H1 (cell line): ENCODE data around the gene PRSS12. TPM values are rescaled to one million over a fixed set of nuclear protein-coding genes. Genes with fewer than 3 reads are reported as not detected.

ENCODE experiments used
- CTCF ChIA-PET: fragments of 300-600 bp; sonication (Branson Sonifier 250); formaldehyde crosslinking; loops from one replicate; lab custom pipeline; 2021; ENCODE audit not compliant: partially characterized antibody; lab: Charles Lee
- POLR2A ChIA-PET: fragments of 300-600 bp; sonication (Branson Sonifier 250); formaldehyde crosslinking; loops from one replicate; lab custom pipeline; 2021; ENCODE audit warnings: inconsistent platforms; ENCODE audit not compliant: partially characterized antibody; lab: Charles Lee
- DNase-seq, 2 experiments: peaks; one replicate each; pipeline versions ENCODE4 v3.0.0 to v3.0.0-alpha.2; 2010 to 2022; ENCODE audit warnings: low spot score in 2 of 2, low read depth in 1 of 2, mixed read lengths in 1 of 2
- FAIRE-seq: peaks from 2 replicates; lab custom pipeline; 2011; peaks lifted over from hg19 to GRCh38; lab: Jason Lieb, UNC
- H2AFZ ChIP-seq: 2 replicates; pipeline ENCODE4 v1.8.1; 2012; ENCODE audit warnings: low read length, inconsistent platforms
- H2AK5ac ChIP-seq: 2 replicates; pipeline ENCODE4 v1.6.1; 2013; ENCODE audit warnings: low read depth, low read length
- H2BK120ac ChIP-seq: replicated peaks from 2 replicates; pipeline ENCODE3; 2013; ENCODE audit warnings: low read depth, low read length, inconsistent platforms
- H2BK12ac ChIP-seq: 2 replicates; pipeline ENCODE4 v1.6.1; 2013; ENCODE audit warnings: low read depth, low read length
- H2BK15ac ChIP-seq: 2 replicates; pipeline ENCODE4 v1.6.1; 2013; ENCODE audit warnings: low read length
- H2BK20ac ChIP-seq: 2 replicates; pipeline ENCODE4 v1.6.1; 2013; ENCODE audit warnings: low read length
- H2BK5ac ChIP-seq: 2 replicates; pipeline ENCODE4 v1.6.1; 2013; ENCODE audit warnings: low read depth, low read length
- H3K14ac ChIP-seq: 2 replicates; pipeline ENCODE4 v1.6.1; 2013; ENCODE audit warnings: inconsistent platforms; ENCODE audit not compliant: insufficient read length
- H3K18ac ChIP-seq: 2 replicates; pipeline ENCODE4 v1.6.1; 2013; ENCODE audit warnings: low read length; ENCODE audit errors: extremely low read depth
- H3K23ac ChIP-seq: 2 replicates; pipeline ENCODE4 v1.6.1; 2013; ENCODE audit warnings: inconsistent platforms; ENCODE audit not compliant: insufficient read length
- H3K23me2 ChIP-seq: 2 replicates; pipeline ENCODE4 v1.6.1; 2013; ENCODE audit warnings: low read depth, low read length
- H3K27ac ChIP-seq: 2 replicates; pipeline ENCODE4 v1.6.1; 2011; ENCODE audit warnings: low read depth, low read length, inconsistent platforms
- H3K27me3 ChIP-seq, 4 experiments: replicated peaks in 1 of 4; 1 replicate in 1 of 4; 2 replicates in 3 of 4; pipeline versions ENCODE4 v1.6.1 to v1.8.1; 2011 to 2013; ENCODE audit warnings: low read length in 3 of 4, mild to moderate bottlenecking in 3 of 4, inconsistent platforms in 2 of 4, mixed read lengths in 2 of 4, moderate library complexity in 1 of 4; ENCODE audit not compliant: control insufficient read depth in 3 of 4, insufficient read depth in 3 of 4; ENCODE audit errors: extremely low read depth in 1 of 4
- H3K36me3 ChIP-seq, 4 experiments: 2 replicates each; pipeline versions ENCODE4 v1.6.1 to v1.8.1; 2011 to 2013; ENCODE audit warnings: mild to moderate bottlenecking in 4 of 4, low read length in 3 of 4, moderate library complexity in 2 of 4, control low read depth in 1 of 4, inconsistent platforms in 1 of 4; ENCODE audit not compliant: insufficient read depth in 4 of 4, control insufficient read depth in 2 of 4
- H3K4ac ChIP-seq: replicated peaks from 2 replicates; pipeline ENCODE3; 2013; ENCODE audit warnings: low read length, low read depth, mixed read lengths, inconsistent platforms; ENCODE audit not compliant: insufficient read length
- H3K4me1 ChIP-seq, 4 experiments: replicated peaks in 1 of 4; 1 replicate in 1 of 4; 2 replicates in 3 of 4; pipeline versions ENCODE4 v1.6.1 to v1.8.1; 2011 to 2013; ENCODE audit warnings: low read length in 3 of 4, inconsistent platforms in 2 of 4, mixed read lengths in 1 of 4; ENCODE audit not compliant: insufficient read depth in 4 of 4, control insufficient read depth in 3 of 4
- H3K4me2 ChIP-seq, 2 experiments: 2 replicates each; pipeline versions ENCODE4 v1.6.1 to v1.8.1; 2011 to 2013; ENCODE audit warnings: low read depth in 2 of 2, low read length in 2 of 2, control low read depth in 1 of 2, inconsistent platforms in 1 of 2, mild to moderate bottlenecking in 1 of 2; ENCODE audit not compliant: insufficient read depth in 1 of 2
- H3K4me3 ChIP-seq, 4 experiments: fragments of 200-600, 300-600 bp in 1 of 4; sonication (generic), shearing (Covaris generic), sonication (Bioruptor Twin) in 1 of 4; 2 replicates each; pipeline versions ENCODE4 v1.5.1 to v1.8.1; 2011 to 2016; ENCODE audit warnings: low read length in 4 of 4, low read depth in 3 of 4, control low read depth in 2 of 4, inconsistent platforms in 2 of 4, mild to moderate bottlenecking in 2 of 4, mixed read lengths in 1 of 4, moderate library complexity in 1 of 4; ENCODE audit not compliant: insufficient read depth in 2 of 4; ENCODE audit errors: extremely low read depth in 1 of 4
- H3K56ac ChIP-seq: replicated peaks from 2 replicates; pipeline ENCODE3; 2013; ENCODE audit warnings: low read depth, mild to moderate bottlenecking, mixed read lengths, low read length, inconsistent platforms; ENCODE audit not compliant: insufficient read length
- H3K79me1 ChIP-seq: 2 replicates; pipeline ENCODE4 v1.6.1; 2013; ENCODE audit warnings: low read depth, low read length, control low read depth
- H3K79me2 ChIP-seq, 2 experiments: 2 replicates each; pipeline versions ENCODE4 v1.6.1 to v1.8.1; 2012 to 2013; ENCODE audit warnings: low read length in 2 of 2, mild to moderate bottlenecking in 2 of 2, inconsistent platforms in 1 of 2; ENCODE audit not compliant: insufficient read depth in 2 of 2, control insufficient read depth in 1 of 2
- H3K9ac ChIP-seq, 4 experiments: replicated peaks in 1 of 4; 1 replicate in 1 of 4; 2 replicates in 3 of 4; pipeline versions ENCODE4 v1.6.1 to v1.8.1; 2011 to 2013; ENCODE audit warnings: low read depth in 3 of 4, low read length in 3 of 4, control low read depth in 2 of 4, mild to moderate bottlenecking in 2 of 4, moderate library complexity in 2 of 4, inconsistent platforms in 1 of 4; ENCODE audit errors: extremely low read depth in 1 of 4
- H3K9me3 ChIP-seq, 2 experiments: 2 replicates each; pipeline versions ENCODE4 v1.6.1 to v1.8.1; 2012 to 2013; ENCODE audit warnings: mild to moderate bottlenecking in 2 of 2, moderate library complexity in 2 of 2, control low read depth in 1 of 2, inconsistent platforms in 1 of 2, low read depth in 1 of 2, low read length in 1 of 2, mixed read lengths in 1 of 2; ENCODE audit not compliant: insufficient read depth in 2 of 2
- H4K20me1 ChIP-seq, 2 experiments: replicated peaks in 1 of 2; 2 replicates each; pipeline versions ENCODE3 to v1.8.1; 2011 to 2013; ENCODE audit warnings: inconsistent platforms in 2 of 2, low read length in 2 of 2, mild to moderate bottlenecking in 1 of 2; ENCODE audit not compliant: insufficient read depth in 2 of 2, control insufficient read depth in 1 of 2
- H4K5ac ChIP-seq: 2 replicates; pipeline ENCODE4 v1.6.1; 2013; ENCODE audit warnings: low read length, low read depth, mixed read lengths, inconsistent platforms; ENCODE audit not compliant: insufficient read length
- H4K8ac ChIP-seq: 2 replicates; pipeline ENCODE4 v1.8.0; 2013; ENCODE audit warnings: mild to moderate bottlenecking, moderate library complexity, low read length, inconsistent platforms; ENCODE audit not compliant: insufficient read depth; ENCODE audit errors: extremely low read depth
- H4K91ac ChIP-seq: replicated peaks from 2 replicates; pipeline ENCODE3; 2013; ENCODE audit warnings: low read length, mixed read lengths, inconsistent platforms; ENCODE audit not compliant: insufficient read length
- ASH2L ChIP-seq: fragments of 200-600, 300-600 bp; sonication (generic); IDR thresholded peaks from one replicate; pipeline ENCODE4 v1.7.1; 2017; ENCODE audit warnings: low read length
- ATF3 ChIP-seq: IDR thresholded peaks from 2 replicates; pipeline ENCODE4 v1.6.1; 2011; ENCODE audit warnings: low read depth, mild to moderate bottlenecking, low read length; ENCODE audit not compliant: insufficient read depth
- CEBPB ChIP-seq: IDR thresholded peaks from 2 replicates; pipeline ENCODE4 v1.6.1; 2012; ENCODE audit warnings: low read depth, low read length
- EP300 ChIP-seq, 2 experiments: IDR thresholded peaks; 1 replicate in 1 of 2; 2 replicates in 1 of 2; pipeline ENCODE4 v1.6.1; 2011 to 2012; ENCODE audit warnings: low read depth in 2 of 2, low read length in 2 of 2, mild to moderate bottlenecking in 2 of 2, borderline replicate concordance in 1 of 2, inconsistent platforms in 1 of 2, moderate library complexity in 1 of 2
- NANOG ChIP-seq: IDR thresholded peaks from 2 replicates; pipeline ENCODE4 v1.6.1; 2011; ENCODE audit warnings: low read length, low read depth, mild to moderate bottlenecking, inconsistent platforms; ENCODE audit not compliant: insufficient read depth, poor library complexity, severe bottlenecking
- POLR2A ChIP-seq, 2 experiments: IDR thresholded peaks; 1 replicate in 1 of 2; 2 replicates in 1 of 2; pipeline ENCODE4 v1.6.1; 2011; ENCODE audit warnings: low read depth in 2 of 2, low read length in 2 of 2, mild to moderate bottlenecking in 2 of 2; ENCODE audit errors: control extremely low read depth in 1 of 2
- POU5F1 ChIP-seq: IDR thresholded peaks from 2 replicates; pipeline ENCODE4 v1.6.1; 2011; ENCODE audit warnings: low read depth, mild to moderate bottlenecking, low read length, moderate library complexity
- SIX5 ChIP-seq: IDR thresholded peaks from 2 replicates; pipeline ENCODE4 v1.6.1; 2011; ENCODE audit warnings: mild to moderate bottlenecking, low read depth, low read length
- SUZ12 ChIP-seq: fragments of 200-600 bp; sonication (generic); IDR thresholded peaks from 2 replicates; pipeline ENCODE4 v1.6.1; 2012; ENCODE audit warnings: mild to moderate bottlenecking, inconsistent platforms, low read length, moderate library complexity, mixed read lengths
- TAF1 ChIP-seq: IDR thresholded peaks from 2 replicates; pipeline ENCODE4 v1.6.1; 2011; ENCODE audit warnings: mild to moderate bottlenecking, low read depth, low read length
- ZNF274 ChIP-seq: IDR thresholded peaks from 2 replicates; pipeline ENCODE4 v1.7.0; 2012; ENCODE audit warnings: low read length, borderline replicate concordance; ENCODE audit errors: extremely low read depth
- WGBS, 2 experiments: shearing (Covaris generic) in 1 of 2; methylation state at CpG; one replicate each; pipeline versions ENCODE4 v1.1.6 to v1.1.7; 2013 to 2015; ENCODE audit warnings: low lambda C conversion rate in 2 of 2, mixed read lengths in 2 of 2, inconsistent platforms in 1 of 2, low coverage in 1 of 2, missing lambda C conversion rate in 1 of 2; ENCODE audit not compliant: insufficient replicate concordance in 2 of 2, insufficient coverage in 1 of 2, insufficient read length in 1 of 2; ENCODE audit errors: extremely low coverage in 1 of 2, missing lambda C conversion rate in 1 of 2; 5-methylcytosine and 5-hydroxymethylcytosine counted together
- polyA plus RNA-seq, 7 experiments: library from polyadenylated mRNA; depleted of rRNA in 3 of 7; stranded (reverse) in 5 of 7; unstranded in 2 of 7; fragments of >200 nt in 5 of 7; fragments of 200-250 nt in 2 of 7; gene quantifications; 1 replicate in 5 of 7; 2 replicates in 1 of 7; 4 replicates in 1 of 7; pipeline versions ENCODE4 v1.2.1 to v1.2.3, GENCODE V29; 2011 to 2013; ENCODE audit warnings: missing spikeins in 2 of 7, mixed read lengths in 2 of 7
- total RNA-seq: library from RNA; stranded (reverse); fragmentation: NEBNext Ultra II Directional; extraction: Animal tissue kit (Norgen Biotek cat#: 25700); gene quantifications from 2 replicates; pipeline ENCODE4 v1.2.1, GENCODE V29; 2021

The PRSS12 gene
- total and polyA plus RNA-seq, 2 of the 8 experiments (the other 6 are each of a cell fraction or from before 2014, with no cell fraction given) = 2.6 to 9.3 TPM

GRCh38 chr4:118398226-118399090 is 45.7 kb upstream of the PRSS12 start:
- H3K27ac ChIP-seq = no peak overlapping the region
- H3K9ac ChIP-seq = no peak overlapping the region

More at GRCh38 chr4:118398226-118399090, 45.7 kb upstream of the PRSS12 start:
- no peak overlapping the region for H2BK15ac ChIP-seq
- H2BK120ac ChIP-seq = no peak overlapping the region
- H2BK5ac ChIP-seq = no peak overlapping the region
- H3K23ac ChIP-seq = no peak overlapping the region
- WGBS, 2 experiments = 77% methylated on average over 5 of the region's 5 CpGs; no CpG with 5 or more reads in 1 of the 2 experiments
- H3K18ac ChIP-seq = no peak overlapping the region
- H3K4me1 ChIP-seq = peaks cover 0 to 11% (median 5%) of the 10 kb centered on the region in 4 experiments; a peak in 5 of 7 replicates
- no peak overlapping the region for H3K4ac ChIP-seq
- H3K4me3 ChIP-seq = no peak overlapping the region
- no peak overlapping the region for H3K56ac ChIP-seq
- no peaks in the 10 kb centered on the region for H3K23me2 ChIP-seq
- no peaks in the 10 kb centered on the region for H3K9me3 ChIP-seq
- H2BK20ac ChIP-seq = no peak overlapping the region
- no peaks in the 10 kb centered on the region for H3K36me3 ChIP-seq
- no peak overlapping the region for H4K8ac ChIP-seq
- H4K5ac ChIP-seq = no peak overlapping the region
- H3K79me2 ChIP-seq = no peaks in the 10 kb centered on the region
- no peak overlapping the region for H2AFZ ChIP-seq
- H2BK12ac ChIP-seq = no peak overlapping the region
- CTCF ChIA-PET = interaction anchor here (0.6 to 1.4 kb wide), 2 partner anchors 25 to 55 kb away, joined by 3 read pairs; no protein-coding TSS in a partner anchor
- no peak overlapping the region for H4K91ac ChIP-seq
- H3K4me2 ChIP-seq = no peak overlapping the region; a peak in 1 of 4 replicates
- 0 out of 7 replicates have a peak, but pooled peaks cover 0 to 2% (median 0%) of the 10 kb centered on the region in 4 experiments for H3K27me3 ChIP-seq
- no peaks in the 10 kb centered on the region for H3K79me1 ChIP-seq
- POLR2A ChIA-PET = no interaction called here
- no peak for FAIRE-seq
- TF ChIP-seq ASH2L = no peak
- TF ChIP-seq NANOG = no peak
- TF ChIP-seq TAF1 = no peak
- TF ChIP-seq POLR2A (IDR thresholded peaks at IDR 0.05; ENCODE audit: control extremely low read depth in 1 of 2, low read depth in 2 of 2, low read length in 2 of 2) = no peak
- TF ChIP-seq ATF3 = no peak
- TF ChIP-seq POU5F1 = no peak
- no peak for TF ChIP-seq EP300 (IDR thresholded peaks at IDR 0.05; ENCODE audit: borderline replicate concordance in 1 of 2, low read depth in 2 of 2, low read length in 2 of 2)
- TF ChIP-seq SIX5 = no peak
- no peak for TF ChIP-seq ZNF274
- no peak for TF ChIP-seq CEBPB
- TF ChIP-seq SUZ12 = no peak
- no peak for DNase-seq
- H2AK5ac ChIP-seq = no peak overlapping the region
- no peaks in the 10 kb centered on the region for H4K20me1 ChIP-seq
- no peak overlapping the region for H3K14ac ChIP-seq
